Measurements from ENCODE around the gene USP8.
A peak's percentile ranks its signal among the peaks of the same experiment; 100 is the strongest.
"Not testable (repeated sequence)": the region's sequence is repeated elsewhere in the genome, so short reads cannot be mapped to it uniquely, and the experiment has no call there.

Gene USP8

GRCh38 chr15:50425219-50425618 is 1.0 kb downstream of the USP8 start:
- DNase-seq (ENCODE audit: low read depth), result no peak
- no peak for TF ChIP-seq CTCF (IDR thresholded peaks at IDR 0.05; ENCODE audit: low read length, missing control alignments)
- H3K4me3 ChIP-seq (replicated peaks; ENCODE audit: low read depth, low read length), result peak overlapping the region; percentile 91

- not testable (repeated sequence) for DNase-seq (ENCODE audit: low read depth)
- H3K4me3 ChIP-seq (replicated peaks; ENCODE audit: low read depth, low read length), result peak overlapping the region; percentile 91
Observed at GRCh38 chr15:50425678-50426246, 1.6 kb downstream of the USP8 start.

GRCh38 chr15:50426428-50426827 is 2.2 kb downstream of the USP8 start:
- TF ChIP-seq CTCF (IDR thresholded peaks at IDR 0.05; ENCODE audit: low read length, missing control alignments), result no peak
- DNase-seq (ENCODE audit: low read depth), result no peak
- H3K4me3 ChIP-seq (replicated peaks; ENCODE audit: low read depth, low read length), result no peak overlapping the region

- TF ChIP-seq CTCF (IDR thresholded peaks at IDR 0.05; ENCODE audit: low read length, missing control alignments), result no peak
- no peak for DNase-seq (ENCODE audit: low read depth)
- H3K4me3 ChIP-seq (replicated peaks; ENCODE audit: low read depth, low read length), result no peak overlapping the region
Observed at GRCh38 chr15:50431204-50431603, 7.0 kb downstream of the USP8 start.

- no peak for TF ChIP-seq CTCF (IDR thresholded peaks at IDR 0.05; ENCODE audit: low read length, missing control alignments)
- no peak for DNase-seq (ENCODE audit: low read depth)
- no peak overlapping the region for H3K4me3 ChIP-seq (replicated peaks; ENCODE audit: low read depth, low read length)
Observed at GRCh38 chr15:50432230-50432629, 8.0 kb downstream of the USP8 start.

- H3K4me3 ChIP-seq (replicated peaks; ENCODE audit: low read depth, low read length), result no peak overlapping the region
- TF ChIP-seq CTCF (IDR thresholded peaks at IDR 0.05; ENCODE audit: low read length, missing control alignments), result no peak
- DNase-seq (ENCODE audit: low read depth), result no peak
Observed at GRCh38 chr15:50435772-50436171, 11.6 kb downstream of the USP8 start.

- no peak for TF ChIP-seq CTCF (IDR thresholded peaks at IDR 0.05; ENCODE audit: low read length, missing control alignments)
- no peak overlapping the region for H3K4me3 ChIP-seq (replicated peaks; ENCODE audit: low read depth, low read length)
- no peak for DNase-seq (ENCODE audit: low read depth)
Observed at GRCh38 chr15:50438251-50438650, 14.0 kb downstream of the USP8 start.
